ENCODE results near the gene CRKL. TPM values are rescaled to one million over a fixed set of nuclear protein-coding genes. Genes with fewer than 3 reads are reported as not detected.

The CRKL gene
- polyA plus RNA-seq, 2 of the 4 experiments (the other 2 are of a cell fraction), result 21.4 to 22.8 TPM

DNA sequence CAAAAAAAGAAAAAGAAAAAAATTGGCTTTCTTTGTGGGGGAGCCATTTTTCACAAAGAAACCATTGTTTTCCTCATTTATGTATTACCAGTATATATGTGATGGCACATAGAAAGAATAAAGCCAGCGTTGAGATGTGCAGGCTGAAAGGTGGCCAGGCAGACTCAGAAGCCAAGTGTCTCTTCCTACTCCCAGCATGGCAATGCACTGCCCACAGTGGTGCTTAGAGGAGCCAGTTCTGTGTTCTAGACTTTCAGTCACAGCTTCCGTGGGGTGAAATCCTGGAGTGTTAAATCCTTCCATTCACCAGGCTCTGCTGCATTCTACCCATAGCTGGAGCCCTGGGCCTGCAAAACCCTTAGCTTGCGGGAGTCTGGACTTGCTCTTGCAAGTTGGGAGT, 39.5 kb upstream of the CRKL start:
- H3K27ac ChIP-seq, result no peak overlapping the region
- no peak overlapping the region for H3K4me2 ChIP-seq
- H3K9me3 ChIP-seq, result no peaks in the 10 kb centered on the region
- no peaks in the 10 kb centered on the region for H3K4me1 ChIP-seq
- no peak for ATAC-seq
- TF ChIP-seq JUN (IDR thresholded peaks at IDR 0.05) (no peak), HDAC2 (IDR thresholded peaks at IDR 0.05) (no peak), TFCP2L1 (CRISPR knock-in tag; IDR thresholded peaks at IDR 0.05) (no peak), KDM5A (IDR thresholded peaks at IDR 0.05) (no peak), ZFP36 (IDR thresholded peaks at IDR 0.05; ENCODE audit: borderline replicate concordance, partially characterized antibody) (no peak), MAZ (IDR thresholded peaks at IDR 0.05; ENCODE audit: borderline replicate concordance, low read depth, low read length) (no peak), CHD4 (IDR thresholded peaks at IDR 0.05; ENCODE audit: borderline replicate concordance) (no peak), MYC (IDR thresholded peaks at IDR 0.05; ENCODE audit: borderline replicate concordance, low read length) (no peak), SREBF2 (IDR thresholded peaks at IDR 0.05) (no peak), RCOR1 (IDR thresholded peaks at IDR 0.05; ENCODE audit: low read depth, low read length) (no peak), EP300 (IDR thresholded peaks at IDR 0.05) (no peak), JUNB (IDR thresholded peaks at IDR 0.05) (no peak), FOSB (CRISPR knock-in tag; IDR thresholded peaks at IDR 0.05) (no peak), HES2 (IDR thresholded peaks at IDR 0.05) (no peak)
- TF ChIP-seq, protein P1, sequence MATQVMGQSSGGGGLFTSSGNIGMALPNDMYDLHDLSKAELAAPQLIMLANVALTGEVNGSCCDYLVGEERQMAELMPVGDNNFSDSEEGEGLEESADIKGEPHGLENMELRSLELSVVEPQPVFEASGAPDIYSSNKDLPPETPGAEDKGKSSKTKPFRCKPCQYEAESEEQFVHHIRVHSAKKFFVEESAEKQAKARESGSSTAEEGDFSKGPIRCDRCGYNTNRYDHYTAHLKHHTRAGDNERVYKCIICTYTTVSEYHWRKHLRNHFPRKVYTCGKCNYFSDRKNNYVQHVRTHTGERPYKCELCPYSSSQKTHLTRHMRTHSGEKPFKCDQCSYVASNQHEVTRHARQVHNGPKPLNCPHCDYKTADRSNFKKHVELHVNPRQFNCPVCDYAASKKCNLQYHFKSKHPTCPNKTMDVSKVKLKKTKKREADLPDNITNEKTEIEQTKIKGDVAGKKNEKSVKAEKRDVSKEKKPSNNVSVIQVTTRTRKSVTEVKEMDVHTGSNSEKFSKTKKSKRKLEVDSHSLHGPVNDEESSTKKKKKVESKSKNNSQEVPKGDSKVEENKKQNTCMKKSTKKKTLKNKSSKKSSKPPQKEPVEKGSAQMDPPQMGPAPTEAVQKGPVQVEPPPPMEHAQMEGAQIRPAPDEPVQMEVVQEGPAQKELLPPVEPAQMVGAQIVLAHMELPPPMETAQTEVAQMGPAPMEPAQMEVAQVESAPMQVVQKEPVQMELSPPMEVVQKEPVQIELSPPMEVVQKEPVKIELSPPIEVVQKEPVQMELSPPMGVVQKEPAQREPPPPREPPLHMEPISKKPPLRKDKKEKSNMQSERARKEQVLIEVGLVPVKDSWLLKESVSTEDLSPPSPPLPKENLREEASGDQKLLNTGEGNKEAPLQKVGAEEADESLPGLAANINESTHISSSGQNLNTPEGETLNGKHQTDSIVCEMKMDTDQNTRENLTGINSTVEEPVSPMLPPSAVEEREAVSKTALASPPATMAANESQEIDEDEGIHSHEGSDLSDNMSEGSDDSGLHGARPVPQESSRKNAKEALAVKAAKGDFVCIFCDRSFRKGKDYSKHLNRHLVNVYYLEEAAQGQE (IDR thresholded peaks at IDR 0.05), result no peak
- TF ChIP-seq, protein P2, sequence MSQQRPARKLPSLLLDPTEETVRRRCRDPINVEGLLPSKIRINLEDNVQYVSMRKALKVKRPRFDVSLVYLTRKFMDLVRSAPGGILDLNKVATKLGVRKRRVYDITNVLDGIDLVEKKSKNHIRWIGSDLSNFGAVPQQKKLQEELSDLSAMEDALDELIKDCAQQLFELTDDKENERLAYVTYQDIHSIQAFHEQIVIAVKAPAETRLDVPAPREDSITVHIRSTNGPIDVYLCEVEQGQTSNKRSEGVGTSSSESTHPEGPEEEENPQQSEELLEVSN (IDR thresholded peaks at IDR 0.05; ENCODE audit: borderline replicate concordance, low read depth), result no peak
- TF ChIP-seq, protein P3, sequence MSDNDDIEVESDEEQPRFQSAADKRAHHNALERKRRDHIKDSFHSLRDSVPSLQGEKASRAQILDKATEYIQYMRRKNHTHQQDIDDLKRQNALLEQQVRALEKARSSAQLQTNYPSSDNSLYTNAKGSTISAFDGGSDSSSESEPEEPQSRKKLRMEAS (IDR thresholded peaks at IDR 0.05), result no peak
- no peak for FAIRE-seq
- no peak for DNase-seq (ENCODE audit: low read depth in 1 of 2, low spot score in 1 of 2)
- 96% methylated on average over 3 of the region's 3 CpGs for WGBS (ENCODE audit: missing lambda C conversion rate)
- no peak overlapping the region for H3K4me3 ChIP-seq
- ChIA-PET POLR2A (no interaction called here), CTCF (interaction anchor here (0.8 to 6.5 kb wide), 2 partner anchors 8 to 19 kb away, joined by 3 to 35 read pairs; partner anchors contain the start of genes PI4KA and SNAP29)

DNA sequence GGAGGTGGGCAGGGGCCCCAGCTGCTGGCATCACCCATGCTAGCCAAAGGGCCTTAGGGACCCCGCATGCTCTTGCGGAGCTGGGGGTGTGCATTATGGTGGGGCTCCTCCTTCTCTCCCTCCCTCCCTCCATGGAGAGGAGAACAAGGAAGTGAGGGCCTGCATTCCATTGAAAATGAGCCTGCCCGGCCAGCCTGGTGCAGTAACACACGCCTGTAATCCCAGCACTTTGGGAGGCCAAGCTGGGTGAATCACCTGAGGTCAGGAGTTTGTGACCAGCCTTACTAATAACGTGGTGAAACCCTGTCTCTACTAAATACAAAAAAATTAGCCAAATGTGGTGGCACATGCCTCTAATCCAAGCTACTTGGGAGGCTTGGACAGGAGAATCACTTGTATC, 36.0 kb upstream of the CRKL start:
- CTCF ChIA-PET, result interaction anchor here (2.1 to 2.3 kb wide), 2 partner anchors 77 to 83 kb away, joined by 4 to 6 read pairs; no protein-coding TSS in a partner anchor
- H3K27ac ChIP-seq, result no peak overlapping the region
- FAIRE-seq (no peak), DNase-seq (ENCODE audit: low read depth in 1 of 2, low spot score in 1 of 2) (no peak), ATAC-seq (no peak)
- no peak overlapping the region for H3K4me3 ChIP-seq
- TF ChIP-seq RARB (CRISPR knock-in tag; IDR thresholded peaks at IDR 0.05), result no peak
- no peak for TF ChIP-seq KDM1A (IDR thresholded peaks at IDR 0.05; ENCODE audit: low read depth)
- TF ChIP-seq, protein P3 (IDR thresholded peaks at IDR 0.05), result no peak
- TF ChIP-seq NR3C1 (IDR thresholded peaks at IDR 0.05), result no peak
- TF ChIP-seq EP300 (IDR thresholded peaks at IDR 0.05), result no peak
- no peak for TF ChIP-seq HES2 (IDR thresholded peaks at IDR 0.05)
- TF ChIP-seq, protein P2 (IDR thresholded peaks at IDR 0.05; ENCODE audit: borderline replicate concordance, low read depth), result no peak
- no peak for TF ChIP-seq POLR2A (IDR thresholded peaks at IDR 0.05; ENCODE audit: low read length)
- peaks cover 6% of the 10 kb centered on the region for H3K4me1 ChIP-seq
- 43% methylated on average over 3 of the region's 5 CpGs for WGBS (ENCODE audit: missing lambda C conversion rate)
- POLR2A ChIA-PET, result no interaction called here
- H3K4me2 ChIP-seq, result no peak overlapping the region
- H3K9me3 ChIP-seq, result no peaks in the 10 kb centered on the region

All from A549 (cell line).